Stimulated activated CD4-positive, alpha-beta T cell treated with anti-CD3 and anti-CD28 coated beads, Interleukin-1b, Interleukin-23, amount 100 ng/mL, for 24 hours (primary cell): Measurements from ENCODE around the gene LMF1.
"Not testable (repeated sequence)": the region's sequence is repeated elsewhere in the genome, so short reads cannot be mapped to it uniquely, and the experiment has no call there.

ENCODE experiments used
- DNase-seq, 4 experiments: peaks; one replicate each; pipeline ENCODE4 v3.0.0-alpha.2; 2020; ENCODE audit warnings: low read depth in 4 of 4, low spot score in 1 of 4

The LMF1 gene

GRCh38 chr16:897701-898100 is 73.1 kb downstream of the LMF1 start:
- DNase-seq = no peak

GRCh38 chr16:897200-897543 is 73.6 kb downstream of the LMF1 start:
- DNase-seq = no peak

GRCh38 chr16:896261-897199 is 74.3 kb downstream of the LMF1 start:
- DNase-seq = no peak

GRCh38 chr16:895371-895770 is 75.4 kb downstream of the LMF1 start:
- no peak for DNase-seq

- DNase-seq = no peak
These were observed 75.9 kb downstream of the LMF1 start for GRCh38 chr16:894841-895240.

GRCh38 chr16:894136-894535 is 76.6 kb downstream of the LMF1 start:
- no peak for DNase-seq

GRCh38 chr16:893360-893759 is 77.4 kb downstream of the LMF1 start:
- DNase-seq = no peak

- DNase-seq = no peak
These were observed 78.1 kb downstream of the LMF1 start for GRCh38 chr16:892536-893255.

GRCh38 chr16:892006-892405 is 78.8 kb downstream of the LMF1 start:
- no peak for DNase-seq

- no peak for DNase-seq
These were observed 79.4 kb downstream of the LMF1 start for GRCh38 chr16:891353-891740.

- DNase-seq = no peak
These were observed 80.0 kb downstream of the LMF1 start for GRCh38 chr16:890716-891352.

GRCh38 chr16:890217-890616 is 80.6 kb downstream of the LMF1 start:
- DNase-seq = no peak

- no peak for DNase-seq
These were observed 81.2 kb downstream of the LMF1 start for GRCh38 chr16:889586-889985.

GRCh38 chr16:888901-889570 is 81.7 kb downstream of the LMF1 start:
- DNase-seq = no peak

GRCh38 chr16:888456-888855 is 82.3 kb downstream of the LMF1 start:
- not testable (repeated sequence) for DNase-seq

GRCh38 chr16:887846-888245 is 82.9 kb downstream of the LMF1 start:
- DNase-seq = no peak

- DNase-seq = no peak
These were observed 83.7 kb downstream of the LMF1 start for GRCh38 chr16:886802-887731.

GRCh38 chr16:886084-886543 is 84.7 kb downstream of the LMF1 start:
- DNase-seq = no peak

GRCh38 chr16:885391-885790 is 85.4 kb downstream of the LMF1 start:
- DNase-seq = no peak

GRCh38 chr16:884232-884631 is 86.6 kb downstream of the LMF1 start:
- no peak for DNase-seq
